Ishikawa (cell line): ENCODE data around the gene LGR6.

Experiments
- CEBPB ChIP-seq: IDR thresholded peaks from 2 replicates; pipeline ENCODE4 v1.6.1; 2012
- CREB1 ChIP-seq: IDR thresholded peaks from 2 replicates; pipeline ENCODE4 v1.6.1; 2012; ENCODE audit warnings: low read depth
- EGR1 ChIP-seq: IDR thresholded peaks from 2 replicates; pipeline ENCODE4 v1.6.1; 2012
- EP300 ChIP-seq: IDR thresholded peaks from 2 replicates; pipeline ENCODE4 v1.6.1; 2012; ENCODE audit warnings: borderline replicate concordance
- FOXM1 ChIP-seq: IDR thresholded peaks from 2 replicates; pipeline ENCODE4 v1.6.1; 2012; ENCODE audit warnings: low read depth, borderline replicate concordance
- NFIC ChIP-seq: IDR thresholded peaks from 2 replicates; pipeline ENCODE4 v1.6.1; 2012
- RAD21 ChIP-seq: IDR thresholded peaks from 2 replicates; pipeline ENCODE4 v1.6.1; 2012; ENCODE audit warnings: low read depth
- TAF1 ChIP-seq: IDR thresholded peaks from 2 replicates; pipeline ENCODE4 v1.6.1; 2012; ENCODE audit warnings: low read depth, mild to moderate bottlenecking
- TCF12 ChIP-seq: IDR thresholded peaks from 2 replicates; pipeline ENCODE4 v1.6.1; 2012; ENCODE audit warnings: low read depth
- TEAD4 ChIP-seq: IDR thresholded peaks from 2 replicates; pipeline ENCODE4 v1.6.1; 2012
- YY1 ChIP-seq: IDR thresholded peaks from 2 replicates; pipeline ENCODE4 v1.6.1; 2012; ENCODE audit warnings: low read depth
- ZBTB7A ChIP-seq: IDR thresholded peaks from 2 replicates; pipeline ENCODE4 v1.6.1; 2012; ENCODE audit warnings: low read depth
- TF ChIP-seq, protein P1 (sequence below): IDR thresholded peaks from 2 replicates; pipeline ENCODE4 v1.6.1; 2012; ENCODE audit warnings: low read depth, mild to moderate bottlenecking
- TF ChIP-seq, protein P2 (sequence below): IDR thresholded peaks from 2 replicates; pipeline ENCODE4 v1.6.1; 2012
- TF ChIP-seq, protein P3 (sequence below): IDR thresholded peaks from 2 replicates; pipeline ENCODE4 v1.6.1; 2012

The LGR6 gene

DNA sequence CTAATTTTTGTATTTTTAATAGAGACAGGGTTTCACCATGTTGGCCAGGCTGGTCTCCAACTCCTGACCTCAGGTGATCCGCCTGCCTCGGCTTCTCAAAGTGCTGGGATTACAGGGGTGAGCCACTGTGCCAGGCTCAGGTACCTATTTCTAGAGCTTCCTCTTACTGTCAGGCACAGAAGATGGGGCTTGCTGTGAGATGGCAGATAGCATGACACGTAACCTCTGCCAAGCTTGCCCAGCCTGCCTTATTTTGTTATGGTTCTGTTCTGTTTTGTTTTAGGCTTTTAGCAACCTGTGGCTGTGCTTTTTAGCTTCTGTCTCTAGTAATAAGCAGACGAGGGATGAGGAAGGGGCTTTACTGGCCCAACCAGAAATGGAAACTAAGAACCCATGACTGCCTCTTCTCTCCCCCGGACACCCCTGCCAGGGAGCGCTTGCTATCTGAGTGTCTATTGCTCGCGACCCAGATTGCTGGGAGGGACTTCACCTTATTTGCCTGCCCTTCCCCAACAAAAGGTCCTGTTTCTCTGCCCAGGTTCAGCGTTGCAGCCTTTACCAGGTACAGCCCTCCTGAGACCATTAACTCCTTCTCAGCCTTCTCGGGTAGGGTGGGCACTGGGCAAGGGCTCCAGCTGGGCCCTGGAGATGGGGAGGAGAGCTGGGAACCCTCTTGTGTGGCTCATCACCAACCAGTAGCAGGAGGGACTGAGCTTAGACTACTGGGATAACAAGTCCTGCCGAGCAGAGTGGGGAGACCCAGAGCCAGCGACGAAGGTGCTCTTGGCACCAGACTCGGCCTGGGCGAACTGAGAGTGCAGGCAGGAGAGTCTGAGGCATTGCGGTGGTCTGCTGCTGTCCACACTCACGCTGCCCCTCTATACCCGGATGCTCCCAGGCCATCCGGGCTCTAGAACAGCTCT lies 13.5 kb upstream of the LGR6 start:
- TF ChIP-seq, protein P1, sequence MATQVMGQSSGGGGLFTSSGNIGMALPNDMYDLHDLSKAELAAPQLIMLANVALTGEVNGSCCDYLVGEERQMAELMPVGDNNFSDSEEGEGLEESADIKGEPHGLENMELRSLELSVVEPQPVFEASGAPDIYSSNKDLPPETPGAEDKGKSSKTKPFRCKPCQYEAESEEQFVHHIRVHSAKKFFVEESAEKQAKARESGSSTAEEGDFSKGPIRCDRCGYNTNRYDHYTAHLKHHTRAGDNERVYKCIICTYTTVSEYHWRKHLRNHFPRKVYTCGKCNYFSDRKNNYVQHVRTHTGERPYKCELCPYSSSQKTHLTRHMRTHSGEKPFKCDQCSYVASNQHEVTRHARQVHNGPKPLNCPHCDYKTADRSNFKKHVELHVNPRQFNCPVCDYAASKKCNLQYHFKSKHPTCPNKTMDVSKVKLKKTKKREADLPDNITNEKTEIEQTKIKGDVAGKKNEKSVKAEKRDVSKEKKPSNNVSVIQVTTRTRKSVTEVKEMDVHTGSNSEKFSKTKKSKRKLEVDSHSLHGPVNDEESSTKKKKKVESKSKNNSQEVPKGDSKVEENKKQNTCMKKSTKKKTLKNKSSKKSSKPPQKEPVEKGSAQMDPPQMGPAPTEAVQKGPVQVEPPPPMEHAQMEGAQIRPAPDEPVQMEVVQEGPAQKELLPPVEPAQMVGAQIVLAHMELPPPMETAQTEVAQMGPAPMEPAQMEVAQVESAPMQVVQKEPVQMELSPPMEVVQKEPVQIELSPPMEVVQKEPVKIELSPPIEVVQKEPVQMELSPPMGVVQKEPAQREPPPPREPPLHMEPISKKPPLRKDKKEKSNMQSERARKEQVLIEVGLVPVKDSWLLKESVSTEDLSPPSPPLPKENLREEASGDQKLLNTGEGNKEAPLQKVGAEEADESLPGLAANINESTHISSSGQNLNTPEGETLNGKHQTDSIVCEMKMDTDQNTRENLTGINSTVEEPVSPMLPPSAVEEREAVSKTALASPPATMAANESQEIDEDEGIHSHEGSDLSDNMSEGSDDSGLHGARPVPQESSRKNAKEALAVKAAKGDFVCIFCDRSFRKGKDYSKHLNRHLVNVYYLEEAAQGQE = no peak
- TF ChIP-seq TAF1 (no peak), FOXM1 (no peak), CREB1 (no peak), ZBTB7A (no peak), NFIC (no peak), RAD21 (no peak), YY1 (no peak), EP300 (no peak), TEAD4 (no peak), CEBPB (no peak), TCF12 (no peak), EGR1 (no peak)
- TF ChIP-seq, protein P2, sequence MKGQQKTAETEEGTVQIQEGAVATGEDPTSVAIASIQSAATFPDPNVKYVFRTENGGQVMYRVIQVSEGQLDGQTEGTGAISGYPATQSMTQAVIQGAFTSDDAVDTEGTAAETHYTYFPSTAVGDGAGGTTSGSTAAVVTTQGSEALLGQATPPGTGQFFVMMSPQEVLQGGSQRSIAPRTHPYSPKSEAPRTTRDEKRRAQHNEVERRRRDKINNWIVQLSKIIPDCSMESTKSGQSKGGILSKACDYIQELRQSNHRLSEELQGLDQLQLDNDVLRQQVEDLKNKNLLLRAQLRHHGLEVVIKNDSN = no peak
- TF ChIP-seq, protein P3, sequence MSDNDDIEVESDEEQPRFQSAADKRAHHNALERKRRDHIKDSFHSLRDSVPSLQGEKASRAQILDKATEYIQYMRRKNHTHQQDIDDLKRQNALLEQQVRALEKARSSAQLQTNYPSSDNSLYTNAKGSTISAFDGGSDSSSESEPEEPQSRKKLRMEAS = no peak

DNA sequence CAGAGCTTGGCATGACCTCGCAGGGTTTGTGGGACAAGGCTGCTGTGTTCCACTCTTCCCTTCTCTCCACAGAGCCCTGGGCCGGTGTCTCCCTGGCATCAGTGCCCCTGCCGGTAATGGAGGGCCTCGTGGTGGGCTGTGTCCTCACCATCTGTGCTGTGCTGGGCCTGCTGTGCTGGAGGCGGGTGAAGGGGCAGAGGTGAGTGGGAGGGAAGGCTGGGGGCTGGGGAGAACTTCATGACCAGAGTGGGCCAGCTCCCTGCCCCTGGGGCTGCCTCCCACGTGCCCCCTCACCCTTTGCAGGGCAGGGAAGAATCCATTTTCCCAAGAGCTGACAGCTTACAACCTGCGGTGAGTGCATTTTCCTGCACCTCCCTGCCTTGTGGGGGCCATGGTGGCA lies 12.0 kb upstream of the LGR6 start:
- TF ChIP-seq, protein P1 = no peak
- no peak for TF ChIP-seq FOXM1
- TF ChIP-seq EGR1 = no peak
- no peak for TF ChIP-seq CREB1
- no peak for TF ChIP-seq ZBTB7A
- TF ChIP-seq NFIC = no peak
- TF ChIP-seq, protein P3 = no peak
- TF ChIP-seq YY1 = no peak
- no peak for TF ChIP-seq TEAD4
- no peak for TF ChIP-seq TCF12
- no peak for TF ChIP-seq TAF1
- no peak for TF ChIP-seq CEBPB
- TF ChIP-seq, protein P2 = no peak

DNA sequence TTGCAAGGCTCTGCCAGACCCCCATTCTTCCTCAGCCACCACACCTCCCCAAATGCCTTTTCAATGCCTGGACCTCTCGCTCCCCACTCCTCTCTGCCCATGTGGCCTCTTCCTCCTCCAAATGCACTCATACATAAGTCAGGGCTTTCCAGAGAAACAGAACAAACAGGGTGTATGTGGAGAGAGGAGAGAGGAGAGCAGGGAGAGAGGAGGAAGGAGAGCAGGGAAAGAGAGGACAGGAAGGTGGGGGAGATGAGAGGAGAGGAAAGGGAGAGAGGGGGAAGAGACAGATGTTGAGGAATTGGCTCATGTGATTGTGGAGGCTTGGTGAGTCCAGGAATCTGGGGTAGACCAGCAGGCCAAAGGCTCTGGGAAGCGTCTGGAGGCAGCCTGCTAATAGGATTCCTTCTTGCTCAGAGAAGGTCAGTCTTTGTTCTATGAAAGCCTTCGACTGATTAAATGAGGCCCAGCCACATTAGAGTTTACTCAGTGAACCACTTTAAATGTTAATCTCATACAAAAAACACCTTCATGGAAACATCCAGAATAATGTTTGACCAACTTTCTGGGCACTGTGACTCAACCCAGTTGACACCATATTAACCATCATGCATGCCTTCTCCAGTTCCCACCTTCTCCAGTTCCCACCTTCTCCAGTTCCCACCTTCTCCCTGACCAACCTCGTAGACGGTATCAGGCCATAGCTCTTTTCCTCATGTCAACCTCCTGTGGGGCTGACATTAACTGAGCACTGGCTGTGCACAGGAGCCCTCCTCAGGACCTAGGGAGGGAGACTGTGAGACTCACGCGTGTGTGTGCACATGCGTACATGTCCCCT lies 11.3 kb upstream of the LGR6 start:
- TF ChIP-seq, protein P1 = no peak
- TF ChIP-seq TAF1 = no peak
- TF ChIP-seq RAD21 = no peak
- TF ChIP-seq FOXM1 = no peak
- TF ChIP-seq, protein P3 = no peak
- no peak for TF ChIP-seq CREB1
- TF ChIP-seq YY1 = no peak
- no peak for TF ChIP-seq TEAD4
- TF ChIP-seq EGR1 = no peak
